ENCODE data around the gene SLC13A3.

- TF ChIP-seq CTCF (IDR thresholded peaks at IDR 0.05): no peak
- TF ChIP-seq POLR2A (IDR thresholded peaks at IDR 0.05): no peak
These were observed 75.3 kb downstream of the SLC13A3 start for GRCh38 chr20:46575937-46576461.
